MM.1S (cell line): ENCODE data around the gene CDC20.

Experiments used
- EZH2 ChIP-seq: fragments of 300-600 bp; sonication (generic); optimal IDR thresholded peaks from 2 replicates; pipeline ENCODE3; 2017; ENCODE audit warnings: low read depth, mild to moderate bottlenecking, antibody characterized with exemption, low read length, mixed read lengths
- EZH2phosphoT487 ChIP-seq: fragments of 300-600 bp; sonication (generic); IDR thresholded peaks from 2 replicates; pipeline ENCODE4 v1.6.1; 2018; ENCODE audit warnings: antibody characterized with exemption, low read length
- TF ChIP-seq, protein P1 (sequence below): fragments of 300-600 bp; sonication (generic); IDR thresholded peaks from 2 replicates; pipeline ENCODE4 v1.5.1; 2016; ENCODE audit warnings: antibody characterized with exemption, low read length, mixed read lengths

DNA sequence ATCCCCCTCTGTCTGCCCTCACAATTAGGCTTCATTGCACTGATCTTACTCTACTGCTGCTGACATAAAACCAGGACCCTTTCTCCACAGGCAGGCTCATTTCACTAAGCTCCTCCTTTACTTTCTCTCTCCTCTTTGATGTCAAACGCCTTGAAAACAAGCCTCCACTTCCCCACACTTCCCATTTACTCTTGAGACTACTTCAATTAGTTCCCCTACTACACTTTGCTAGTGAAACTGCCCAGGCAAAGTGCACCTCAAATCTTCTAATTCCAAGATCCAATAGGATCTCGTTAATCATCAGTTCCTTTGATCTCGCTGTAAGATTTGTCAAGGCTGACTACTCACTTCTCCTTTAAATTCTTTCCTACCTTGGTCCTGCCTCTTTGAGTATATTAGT is 5.9 kb upstream of the CDC20 start:
- TF ChIP-seq, protein P1, sequence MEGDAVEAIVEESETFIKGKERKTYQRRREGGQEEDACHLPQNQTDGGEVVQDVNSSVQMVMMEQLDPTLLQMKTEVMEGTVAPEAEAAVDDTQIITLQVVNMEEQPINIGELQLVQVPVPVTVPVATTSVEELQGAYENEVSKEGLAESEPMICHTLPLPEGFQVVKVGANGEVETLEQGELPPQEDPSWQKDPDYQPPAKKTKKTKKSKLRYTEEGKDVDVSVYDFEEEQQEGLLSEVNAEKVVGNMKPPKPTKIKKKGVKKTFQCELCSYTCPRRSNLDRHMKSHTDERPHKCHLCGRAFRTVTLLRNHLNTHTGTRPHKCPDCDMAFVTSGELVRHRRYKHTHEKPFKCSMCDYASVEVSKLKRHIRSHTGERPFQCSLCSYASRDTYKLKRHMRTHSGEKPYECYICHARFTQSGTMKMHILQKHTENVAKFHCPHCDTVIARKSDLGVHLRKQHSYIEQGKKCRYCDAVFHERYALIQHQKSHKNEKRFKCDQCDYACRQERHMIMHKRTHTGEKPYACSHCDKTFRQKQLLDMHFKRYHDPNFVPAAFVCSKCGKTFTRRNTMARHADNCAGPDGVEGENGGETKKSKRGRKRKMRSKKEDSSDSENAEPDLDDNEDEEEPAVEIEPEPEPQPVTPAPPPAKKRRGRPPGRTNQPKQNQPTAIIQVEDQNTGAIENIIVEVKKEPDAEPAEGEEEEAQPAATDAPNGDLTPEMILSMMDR = no peak
- no peak for TF ChIP-seq EZH2
- no peak for TF ChIP-seq EZH2phosphoT487
